K562 (cell line): Measurements from ENCODE around the gene AKNA. TPM values are rescaled to one million over a fixed set of nuclear protein-coding genes. Genes with fewer than 3 reads are reported as not detected.

Source experiments
- ATAC-seq: fragments of 200-7000 bp; cut with Tn5 transposase; 3 replicates; pipeline ENCODE4 v1.9.1; 2020; ENCODE audit warnings: moderate library complexity
- BruUV-seq: library from RNA; stranded (reverse); fragments of 400-500 nt; replicated peaks from 2 replicates; lab custom pipeline; 2021; lab: Mats Ljungman, UMichigan
- CTCF ChIA-PET: fragments of 300-600 bp; formaldehyde crosslinking; extraction: SDS; loops from one replicate; lab custom pipeline; 2021; ENCODE audit warnings: low intra/inter-chr PET ratio; lab: Yijun Ruan, JAX
- POLR2A ChIA-PET: fragments of 300-600, 350-650 bp; sonication (Branson Sonifier 250); formaldehyde crosslinking; extraction: SDS; loops from one replicate; lab custom pipeline; 2021; ENCODE audit warnings: antibody characterized with exemption, inconsistent platforms; lab: Yijun Ruan, JAX
- DNase-seq, 4 experiments: peaks; one replicate each; pipeline versions ENCODE4 v3.0.0 to v3.0.0-alpha.2; 2011 to 2018; ENCODE audit warnings: low spot score in 3 of 4, mixed read lengths in 3 of 4; ENCODE audit errors: extremely low read depth in 1 of 4
- FAIRE-seq: peaks from 2 replicates; lab custom pipeline; 2011; peaks lifted over from hg19 to GRCh38; lab: Jason Lieb, UNC
- H2AFZ ChIP-seq: 2 replicates; pipeline ENCODE4 v1.6.0; 2011; ENCODE audit warnings: low read depth, low read length, control low read depth, inconsistent platforms
- H3K27ac ChIP-seq: fragments of 200-600 bp; 3 replicates; pipeline ENCODE4 v1.8.0; 2011; ENCODE audit warnings: low read depth, mild to moderate bottlenecking, control low read depth, inconsistent platforms, low read length, moderate library complexity, mixed read lengths; ENCODE audit errors: extremely low read depth
- H3K27me3 ChIP-seq, 2 experiments: fragments of 300-600 bp in 1 of 2; 2 replicates in 1 of 2; 3 replicates in 1 of 2; pipeline versions ENCODE4 v1.6.0 to v1.8.0; 2011; ENCODE audit warnings: inconsistent platforms in 2 of 2, low read length in 2 of 2, mild to moderate bottlenecking in 1 of 2, mixed read lengths in 1 of 2, moderate library complexity in 1 of 2; ENCODE audit not compliant: control insufficient read depth in 2 of 2, insufficient read depth in 2 of 2
- H3K36me3 ChIP-seq: fragments of 300-600 bp; 3 replicates; pipeline ENCODE4 v1.8.0; 2011; ENCODE audit warnings: mild to moderate bottlenecking, low read length, inconsistent platforms; ENCODE audit not compliant: control insufficient read depth, insufficient read depth
- H3K4me1 ChIP-seq, 2 experiments: fragments of 200-600 bp in 1 of 2; replicated peaks in 1 of 2; 2 replicates in 1 of 2; 3 replicates in 1 of 2; pipeline versions ENCODE4 v1.5.1 to v1.8.0; 2011; ENCODE audit warnings: inconsistent platforms in 2 of 2, low read length in 2 of 2, mild to moderate bottlenecking in 1 of 2, mixed read lengths in 1 of 2, moderate library complexity in 1 of 2; ENCODE audit not compliant: control insufficient read depth in 2 of 2, insufficient read depth in 2 of 2
- H3K4me2 ChIP-seq: 2 replicates; pipeline ENCODE4 v1.6.1; 2011; ENCODE audit warnings: low read length, control low read depth, inconsistent platforms, mixed read lengths; ENCODE audit not compliant: insufficient read depth
- H3K4me3 ChIP-seq: fragments of 200-600 bp; sonication (generic), shearing (Covaris generic); 2 replicates; pipeline ENCODE4 v1.5.1; 2016; ENCODE audit warnings: control low read depth, inconsistent platforms
- H3K79me2 ChIP-seq: fragments of 200-600 bp; 3 replicates; pipeline ENCODE4 v1.8.0; 2011; ENCODE audit warnings: low read length, inconsistent platforms; ENCODE audit not compliant: control insufficient read depth, insufficient read depth
- H3K9ac ChIP-seq, 2 experiments: 2 replicates each; pipeline versions ENCODE4 v1.6.0 to v1.6.1; 2011; ENCODE audit warnings: low read depth in 2 of 2, low read length in 2 of 2, control low read depth in 1 of 2, inconsistent platforms in 1 of 2, mild to moderate bottlenecking in 1 of 2, mixed read lengths in 1 of 2; ENCODE audit not compliant: insufficient read depth in 1 of 2
- H3K9me1 ChIP-seq: one replicate; pipeline ENCODE4 v1.6.0; 2011; ENCODE audit warnings: inconsistent platforms, mild to moderate bottlenecking, low read length, moderate library complexity; ENCODE audit not compliant: control insufficient read depth, insufficient read depth
- H3K9me3 ChIP-seq: replicated peaks from 2 replicates; pipeline ENCODE4 v1.5.1; 2011; ENCODE audit warnings: low read depth, low read length, inconsistent platforms; ENCODE audit not compliant: control insufficient read depth, insufficient read depth
- H4K20me1 ChIP-seq: replicated peaks from 2 replicates; pipeline ENCODE4 v1.6.1; 2011; ENCODE audit warnings: low read length, inconsistent platforms, mixed read lengths; ENCODE audit not compliant: control insufficient read depth, insufficient read depth
- ESRRA ChIP-seq: fragments of 450-650 bp; IDR thresholded peaks from 2 replicates; pipeline ENCODE4 v1.6.1; 2014; ENCODE audit warnings: low read depth, mild to moderate bottlenecking, moderate library complexity, borderline replicate concordance
- FIP1L1 ChIP-seq: fragments of 200-400 bp; formaldehyde crosslinking; IDR thresholded peaks from 2 replicates; pipeline ENCODE4 v1.6.1; 2018; ENCODE audit warnings: mild to moderate bottlenecking, low read depth, low read length; ENCODE audit not compliant: poor library complexity, severe bottlenecking
- HMG20A ChIP-seq: fragments of 450-650 bp; formaldehyde crosslinking; conservative IDR thresholded peaks from 2 replicates; pipeline ENCODE4 v1.4.0; 2020; ENCODE audit warnings: mild to moderate bottlenecking, mixed read lengths
- PRMT5 ChIP-seq: sonication (generic); formaldehyde crosslinking; IDR thresholded peaks from 2 replicates; pipeline ENCODE4 v1.5.0; 2020; ENCODE audit warnings: missing genetic modification reagents
- SPI1 ChIP-seq: IDR thresholded peaks from 2 replicates; pipeline ENCODE4 v1.6.1; 2011; ENCODE audit warnings: low read depth, low read length, control low read depth, borderline replicate concordance
- ZNF717 ChIP-seq: fragments of 250-450 bp; sonication (Bioruptor Pico); IDR thresholded peaks from 2 replicates; pipeline ENCODE4 v1.5.0; 2021
- WGBS: fragments of 100-300 bp; shearing (Covaris generic); methylation state at CpG from one replicate; pipeline ENCODE4 v1.1.6; 2016; ENCODE audit warnings: low coverage, mixed read lengths; ENCODE audit not compliant: insufficient coverage; ENCODE audit errors: missing lambda C conversion rate; 5-methylcytosine and 5-hydroxymethylcytosine counted together
- in situ Hi-C: fragments of 300-500 bp; cut with MboI; formaldehyde crosslinking; loops from 4 replicates; pipeline ENCODE4 v1.15.0; 2018; ENCODE audit warnings: inconsistent platforms, mixed read lengths
- intact Hi-C: fragments of 100-400 bp; cut with micrococcal nuclease; formaldehyde crosslinking; loops from 2 replicates; pipeline ENCODE4 v1.14.2; 2022
- polyA plus RNA-seq, 8 experiments: library from polyadenylated mRNA; depleted of rRNA in 4 of 8; stranded (reverse) in 5 of 8; unstranded in 3 of 8; fragments of >200 nt; fragmentation: Nextera tagmentation in 2 of 8; fragmentation: Illumina TruSeq in 1 of 8; extraction: Ambion mirVana in 2 of 8; extraction: Trizol in 1 of 8; gene quantifications; 2 replicates each; pipeline versions ENCODE4 v1.2.1 to v1.2.3, GENCODE V29; 2011 to 2014; ENCODE audit warnings: inconsistent platforms in 1 of 8, missing spikeins in 1 of 8
- total RNA-seq, 7 experiments: library from RNA; depleted of rRNA in 6 of 7; stranded (reverse); fragments of >200 nt in 6 of 7; fragmentation: Illumina TruSeq in 2 of 7; extraction: Trizol in 2 of 7; gene quantifications; 2 replicates each; pipeline versions ENCODE4 v1.2.1 to v1.2.3, GENCODE V29; 2011 to 2021; ENCODE audit warnings: low replicate concordance in 1 of 7
- TF ChIP-seq, protein P1 (sequence below): fragments of 150-350 bp; IDR thresholded peaks from 2 replicates; pipeline ENCODE4 v1.6.1; 2014; ENCODE audit warnings: low read depth, mild to moderate bottlenecking, low read length, borderline replicate concordance
- TF ChIP-seq, protein P2 (sequence below), 2 experiments: fragments of 450-650 bp in 1 of 2; sonication (generic) in 1 of 2; formaldehyde crosslinking in 1 of 2; IDR thresholded peaks; 2 replicates each; pipeline versions ENCODE4 v1.7.1 to v1.9.0; 2016 to 2022; ENCODE audit warnings: inconsistent platforms in 1 of 2, mild to moderate bottlenecking in 1 of 2, missing genetic modification reagents in 1 of 2

The AKNA gene
- total and polyA plus RNA-seq, 9 of the 15 experiments (the other 6 are each of a cell fraction or from before 2014, with no cell fraction given), result 0.29 to 20.5 (median 3.9) TPM

- TF ChIP-seq, protein P1, sequence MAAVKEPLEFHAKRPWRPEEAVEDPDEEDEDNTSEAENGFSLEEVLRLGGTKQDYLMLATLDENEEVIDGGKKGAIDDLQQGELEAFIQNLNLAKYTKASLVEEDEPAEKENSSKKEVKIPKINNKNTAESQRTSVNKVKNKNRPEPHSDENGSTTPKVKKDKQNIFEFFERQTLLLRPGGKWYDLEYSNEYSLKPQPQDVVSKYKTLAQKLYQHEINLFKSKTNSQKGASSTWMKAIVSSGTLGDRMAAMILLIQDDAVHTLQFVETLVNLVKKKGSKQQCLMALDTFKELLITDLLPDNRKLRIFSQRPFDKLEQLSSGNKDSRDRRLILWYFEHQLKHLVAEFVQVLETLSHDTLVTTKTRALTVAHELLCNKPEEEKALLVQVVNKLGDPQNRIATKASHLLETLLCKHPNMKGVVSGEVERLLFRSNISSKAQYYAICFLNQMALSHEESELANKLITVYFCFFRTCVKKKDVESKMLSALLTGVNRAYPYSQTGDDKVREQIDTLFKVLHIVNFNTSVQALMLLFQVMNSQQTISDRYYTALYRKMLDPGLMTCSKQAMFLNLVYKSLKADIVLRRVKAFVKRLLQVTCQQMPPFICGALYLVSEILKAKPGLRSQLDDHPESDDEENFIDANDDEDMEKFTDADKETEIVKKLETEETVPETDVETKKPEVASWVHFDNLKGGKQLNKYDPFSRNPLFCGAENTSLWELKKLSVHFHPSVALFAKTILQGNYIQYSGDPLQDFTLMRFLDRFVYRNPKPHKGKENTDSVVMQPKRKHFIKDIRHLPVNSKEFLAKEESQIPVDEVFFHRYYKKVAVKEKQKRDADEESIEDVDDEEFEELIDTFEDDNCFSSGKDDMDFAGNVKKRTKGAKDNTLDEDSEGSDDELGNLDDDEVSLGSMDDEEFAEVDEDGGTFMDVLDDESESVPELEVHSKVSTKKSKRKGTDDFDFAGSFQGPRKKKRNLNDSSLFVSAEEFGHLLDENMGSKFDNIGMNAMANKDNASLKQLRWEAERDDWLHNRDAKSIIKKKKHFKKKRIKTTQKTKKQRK, result no peak
- TF ChIP-seq HMG20A (CRISPR knock-in tag), result no peak
- no peak for TF ChIP-seq ZNF717 (CRISPR knock-in tag)
- TF ChIP-seq FIP1L1, result no peak
- no peak for TF ChIP-seq PRMT5 (CRISPR knock-in tag)
- TF ChIP-seq ESRRA, result no peak
Observed at GRCh38 chr9:114421147-114421546, 33.4 kb upstream of the AKNA start (continued).

- H3K4me3 ChIP-seq, result no peak overlapping the region
- H2AFZ ChIP-seq, result no peak overlapping the region
- H3K9me3 ChIP-seq, result no peaks in the 10 kb centered on the region
- 0 out of 3 replicates have a peak, but pooled peaks cover 3% of the 10 kb centered on the region for H3K36me3 ChIP-seq
- H3K9ac ChIP-seq, result no peak overlapping the region
- ATAC-seq, result no peak
- intact Hi-C loops, result no loop called here
- WGBS, result 65% methylated on average over 6 of the region's 8 CpGs
- no TSS peak for BruUV-seq
- 0 out of 2 replicates have a peak, but pooled peaks cover 2% of the 10 kb centered on the region for H4K20me1 ChIP-seq
- no peak overlapping the region for H3K27ac ChIP-seq
- no peaks in the 10 kb centered on the region for H3K4me1 ChIP-seq
- in situ Hi-C loops, result loop anchor here (5.0 kb wide), 1 partner anchor 593 kb away; no protein-coding TSS in a partner anchor
- DNase-seq, result no peak
- no peaks in the 10 kb centered on the region for H3K79me2 ChIP-seq
- POLR2A ChIA-PET, result interaction anchor here (0.7 to 1.2 kb wide), 4 partner anchors 8 to 1992 kb away, joined by 3 to 4 read pairs (median 4); no protein-coding TSS in a partner anchor
- FAIRE-seq, result no peak
- H3K4me2 ChIP-seq, result no peak overlapping the region
- no peaks in the 10 kb centered on the region for H3K9me1 ChIP-seq
- no peaks in the 10 kb centered on the region for H3K27me3 ChIP-seq
- CTCF ChIA-PET, result no interaction called here
- TF ChIP-seq, protein P2, sequence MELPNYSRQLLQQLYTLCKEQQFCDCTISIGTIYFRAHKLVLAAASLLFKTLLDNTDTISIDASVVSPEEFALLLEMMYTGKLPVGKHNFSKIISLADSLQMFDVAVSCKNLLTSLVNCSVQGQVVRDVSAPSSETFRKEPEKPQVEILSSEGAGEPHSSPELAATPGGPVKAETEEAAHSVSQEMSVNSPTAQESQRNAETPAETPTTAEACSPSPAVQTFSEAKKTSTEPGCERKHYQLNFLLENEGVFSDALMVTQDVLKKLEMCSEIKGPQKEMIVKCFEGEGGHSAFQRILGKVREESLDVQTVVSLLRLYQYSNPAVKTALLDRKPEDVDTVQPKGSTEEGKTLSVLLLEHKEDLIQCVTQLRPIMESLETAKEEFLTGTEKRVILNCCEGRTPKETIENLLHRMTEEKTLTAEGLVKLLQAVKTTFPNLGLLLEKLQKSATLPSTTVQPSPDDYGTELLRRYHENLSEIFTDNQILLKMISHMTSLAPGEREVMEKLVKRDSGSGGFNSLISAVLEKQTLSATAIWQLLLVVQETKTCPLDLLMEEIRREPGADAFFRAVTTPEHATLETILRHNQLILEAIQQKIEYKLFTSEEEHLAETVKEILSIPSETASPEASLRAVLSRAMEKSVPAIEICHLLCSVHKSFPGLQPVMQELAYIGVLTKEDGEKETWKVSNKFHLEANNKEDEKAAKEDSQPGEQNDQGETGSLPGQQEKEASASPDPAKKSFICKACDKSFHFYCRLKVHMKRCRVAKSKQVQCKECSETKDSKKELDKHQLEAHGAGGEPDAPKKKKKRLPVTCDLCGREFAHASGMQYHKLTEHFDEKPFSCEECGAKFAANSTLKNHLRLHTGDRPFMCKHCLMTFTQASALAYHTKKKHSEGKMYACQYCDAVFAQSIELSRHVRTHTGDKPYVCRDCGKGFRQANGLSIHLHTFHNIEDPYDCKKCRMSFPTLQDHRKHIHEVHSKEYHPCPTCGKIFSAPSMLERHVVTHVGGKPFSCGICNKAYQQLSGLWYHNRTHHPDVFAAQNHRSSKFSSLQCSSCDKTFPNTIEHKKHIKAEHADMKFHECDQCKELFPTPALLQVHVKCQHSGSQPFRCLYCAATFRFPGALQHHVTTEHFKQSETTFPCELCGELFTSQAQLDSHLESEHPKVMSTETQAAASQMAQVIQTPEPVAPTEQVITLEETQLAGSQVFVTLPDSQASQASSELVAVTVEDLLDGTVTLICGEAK (IDR thresholded peaks at IDR 0.05), result no peak
- TF ChIP-seq, protein P2 (CRISPR knock-in tag; IDR thresholded peaks at IDR 0.05), result no peak
- TF ChIP-seq SPI1, result no peak
Observed at GRCh38 chr9:114419796-114420195, 32.0 kb upstream of the AKNA start.
